IMR-90 (cell line): Measurements from ENCODE around the gene CRACR2B. TPM values are rescaled to one million over a fixed set of nuclear protein-coding genes. Genes with fewer than 3 reads are reported as not detected.
A peak's percentile ranks its signal among the peaks of the same experiment; 100 is the strongest.

Experiments
- ATAC-seq: fragments of 200-7000 bp; cut with Tn5 transposase; 2 replicates; pipeline ENCODE4 v1.9.1; 2020; ENCODE audit warnings: low read depth, mild to moderate bottlenecking, moderate library complexity
- BruUV-seq: library from RNA; stranded (reverse); fragments of 400-500 nt; replicated peaks from 2 replicates; lab custom pipeline; 2021; lab: Mats Ljungman, UMichigan
- CTCF ChIA-PET: fragments of 300-600 bp; formaldehyde crosslinking; extraction: SDS; loops from one replicate; lab custom pipeline; 2021; ENCODE audit warnings: antibody characterized with exemption; lab: Yijun Ruan, JAX
- POLR2A ChIA-PET: fragments of 300-600 bp; sonication (Branson Sonifier 250); formaldehyde crosslinking; loops from one replicate; lab custom pipeline; 2022; ENCODE audit warnings: antibody characterized with exemption; ENCODE audit not compliant: unreplicated experiment; lab: Charles Lee
- DNase-seq: peaks from one replicate; pipeline ENCODE4 v3.0.0; 2013
- H2AFZ ChIP-seq: replicated peaks from 2 replicates; pipeline ENCODE3; 2013; ENCODE audit warnings: low read length, mild to moderate bottlenecking; ENCODE audit not compliant: poor library complexity
- H2AK5ac ChIP-seq: 2 replicates; pipeline ENCODE4 v1.6.1; 2013; ENCODE audit warnings: low read depth, low read length, inconsistent platforms
- H2AK9ac ChIP-seq: replicated peaks from 2 replicates; pipeline ENCODE3; 2013; ENCODE audit warnings: mild to moderate bottlenecking, low read depth, low read length, moderate library complexity; ENCODE audit not compliant: poor library complexity
- H2BK120ac ChIP-seq: 2 replicates; pipeline ENCODE4 v1.6.1; 2013; ENCODE audit warnings: low read depth, low read length, inconsistent platforms
- H2BK15ac ChIP-seq: 3 replicates; pipeline ENCODE4 v1.6.1; 2013; ENCODE audit warnings: low read depth, low read length, inconsistent platforms
- H2BK20ac ChIP-seq: 2 replicates; pipeline ENCODE4 v1.6.1; 2013; ENCODE audit warnings: low read depth, mild to moderate bottlenecking, inconsistent platforms, low read length, moderate library complexity
- H2BK5ac ChIP-seq: 2 replicates; pipeline ENCODE4 v1.6.1; 2013; ENCODE audit warnings: mild to moderate bottlenecking, low read depth, low read length, inconsistent platforms; ENCODE audit not compliant: poor library complexity, severe bottlenecking
- H3K14ac ChIP-seq: replicated peaks from 2 replicates; pipeline ENCODE4 v1.6.1; 2013; ENCODE audit warnings: low read depth, low read length, inconsistent platforms
- H3K18ac ChIP-seq: 2 replicates; pipeline ENCODE4 v1.6.1; 2013; ENCODE audit warnings: low read depth, low read length, control low read depth
- H3K23ac ChIP-seq: 2 replicates; pipeline ENCODE4 v1.6.1; 2013; ENCODE audit warnings: low read depth, low read length, inconsistent platforms
- H3K27ac ChIP-seq: 2 replicates; pipeline ENCODE4 v1.5.1; 2013; ENCODE audit warnings: mild to moderate bottlenecking, control low read depth, low read length; ENCODE audit not compliant: insufficient read depth
- H3K27me3 ChIP-seq: 2 replicates; pipeline ENCODE4 v1.6.1; 2013; ENCODE audit warnings: low read length; ENCODE audit not compliant: control insufficient read depth, insufficient read depth
- H3K36me3 ChIP-seq: 2 replicates; pipeline ENCODE4 v1.6.1; 2013; ENCODE audit warnings: low read length, mixed read lengths; ENCODE audit not compliant: control insufficient read depth, insufficient read depth
- H3K4ac ChIP-seq: 2 replicates; pipeline ENCODE4 v1.6.1; 2013; ENCODE audit warnings: low read depth, low read length, inconsistent platforms
- H3K4me1 ChIP-seq: 2 replicates; pipeline ENCODE4 v1.6.1; 2013; ENCODE audit warnings: low read length, mixed read lengths; ENCODE audit not compliant: control insufficient read depth, insufficient read depth
- H3K4me2 ChIP-seq: 2 replicates; pipeline ENCODE4 v1.6.1; 2013; ENCODE audit warnings: low read depth, mild to moderate bottlenecking, control low read depth, low read length, moderate library complexity
- H3K4me3 ChIP-seq: 2 replicates; pipeline ENCODE4 v1.5.1; 2013; ENCODE audit warnings: low read depth, mild to moderate bottlenecking, control low read depth, low read length, moderate library complexity; ENCODE audit not compliant: insufficient read depth
- H3K56ac ChIP-seq: 2 replicates; pipeline ENCODE4 v1.6.1; 2013; ENCODE audit warnings: low read length, inconsistent platforms; ENCODE audit not compliant: insufficient read depth; ENCODE audit errors: extremely low read depth
- H3K79me1 ChIP-seq, 2 experiments: 2 replicates each; pipeline ENCODE4 v1.6.1; 2013; ENCODE audit warnings: low read length in 2 of 2, inconsistent platforms in 1 of 2, low read depth in 1 of 2
- H3K9ac ChIP-seq: 2 replicates; pipeline ENCODE4 v1.6.1; 2013; ENCODE audit warnings: low read depth, low read length, control low read depth
- H3K9me1 ChIP-seq: 2 replicates; pipeline ENCODE4 v1.6.1; 2013; ENCODE audit warnings: low read length, inconsistent platforms; ENCODE audit not compliant: insufficient read depth
- H3K9me3 ChIP-seq: 2 replicates; pipeline ENCODE4 v1.6.1; 2013; ENCODE audit warnings: low read length; ENCODE audit not compliant: control insufficient read depth, insufficient read depth
- H4K20me1 ChIP-seq: 2 replicates; pipeline ENCODE4 v1.6.1; 2013; ENCODE audit warnings: low read length, inconsistent platforms; ENCODE audit not compliant: insufficient read depth
- H4K5ac ChIP-seq: 2 replicates; pipeline ENCODE4 v1.6.1; 2013; ENCODE audit warnings: mild to moderate bottlenecking, low read depth, low read length, control low read depth
- H4K8ac ChIP-seq, 2 experiments: 2 replicates each; pipeline ENCODE4 v1.6.1; 2013; ENCODE audit warnings: low read depth in 2 of 2, low read length in 2 of 2, control low read depth in 1 of 2, inconsistent platforms in 1 of 2
- H4K91ac ChIP-seq: 2 replicates; pipeline ENCODE4 v1.6.1; 2013; ENCODE audit warnings: low read depth, low read length, inconsistent platforms; ENCODE audit not compliant: insufficient read depth
- BHLHE40 ChIP-seq: fragments of 150-350 bp; IDR thresholded peaks from 2 replicates; pipeline ENCODE4 v1.6.1; 2016; ENCODE audit warnings: mild to moderate bottlenecking, low read depth, low read length
- CEBPB ChIP-seq: IDR thresholded peaks from 2 replicates; pipeline ENCODE4 v1.6.1; 2012; ENCODE audit warnings: low read depth, low read length, improper control_type of control experiment
- MAZ ChIP-seq: IDR thresholded peaks from 2 replicates; pipeline ENCODE4 v1.6.1; 2012; ENCODE audit warnings: low read depth, mild to moderate bottlenecking, low read length, improper control_type of control experiment, moderate library complexity, borderline replicate concordance
- NFE2L2 ChIP-seq: fragments of 150-350 bp; IDR thresholded peaks from 2 replicates; pipeline ENCODE4 v1.6.1; 2016; ENCODE audit warnings: low read depth, mild to moderate bottlenecking, low read length
- RFX5 ChIP-seq: IDR thresholded peaks from 2 replicates; pipeline ENCODE4 v1.8.0; 2012; ENCODE audit warnings: low read depth, mild to moderate bottlenecking, low read length, moderate library complexity
- WGBS, 2 experiments: methylation state at CpG; one replicate each; pipeline versions ENCODE4 v1.1.5 to v1.1.7; 2013; ENCODE audit warnings: missing lambda C conversion rate in 2 of 2; ENCODE audit not compliant: insufficient read length in 1 of 2; ENCODE audit errors: extremely low coverage in 2 of 2; 5-methylcytosine and 5-hydroxymethylcytosine counted together
- dilution Hi-C: fragments of 300-500 bp; cut with HindIII; formaldehyde crosslinking; loops from one replicate; pipeline ENCODE4 v1.14.3; 2018; ENCODE audit warnings: low sequenced_read_pairs; ENCODE audit not compliant: unreplicated experiment
- in situ Hi-C: fragments of 300-500 bp; cut with MboI; formaldehyde crosslinking; loops from 3 replicates; pipeline ENCODE4 v1.14.3; 2019; ENCODE audit warnings: low sequenced_read_pairs, inconsistent platforms, mixed read lengths
- intact Hi-C: fragments of 100-400 bp; cut with micrococcal nuclease; formaldehyde crosslinking; loops from 2 replicates; pipeline ENCODE4 v1.10.0; 2022
- polyA plus RNA-seq, 3 experiments: library from polyadenylated mRNA; depleted of rRNA; stranded (reverse); fragments of >200 nt; gene quantifications; 2 replicates each; pipeline ENCODE4 v1.2.3, GENCODE V29; 2012; ENCODE audit warnings: low replicate concordance in 1 of 3
- total RNA-seq: library from RNA; depleted of rRNA; stranded (reverse); fragments of >200 nt; gene quantifications from 2 replicates; pipeline ENCODE4 v1.2.3, GENCODE V29; 2012

Gene CRACR2B
- total and polyA plus RNA-seq, 2 of the 4 experiments (the other 2 are of a cell fraction) = 0.54 to 2.5 TPM

GRCh38 chr11:845872-846495 lies 18.3 kb downstream of the CRACR2B start:
- peak overlapping the region; percentile 90 for H3K23ac ChIP-seq
- H3K14ac ChIP-seq = peak overlapping the region; percentile 99
- H3K4me3 ChIP-seq = no peak overlapping the region
- H4K5ac ChIP-seq = peak overlapping the region; percentile 92
- peak overlapping the region; percentile 70; the same call in 1 of the 2 replicates for H3K56ac ChIP-seq
- DNase-seq (no peak), ATAC-seq (no peak)
- peaks cover 4% of the 10 kb centered on the region; the same call in 1 of the 2 replicates for H3K36me3 ChIP-seq
- H4K91ac ChIP-seq = peak overlapping the region; percentile 93
- H3K4me2 ChIP-seq = peak overlapping the region; percentile 92
- H3K9ac ChIP-seq = peak overlapping the region; percentile 80
- peak overlapping the region; percentile 90 for H3K18ac ChIP-seq
- intact Hi-C loops (loop anchor here (10.0 kb wide), 1 partner anchor 209 kb away; no protein-coding TSS in a partner anchor), dilution Hi-C loops (no loop called here), in situ Hi-C loops (no loop called here)
- H3K9me3 ChIP-seq = no peaks in the 10 kb centered on the region
- H3K9me1 ChIP-seq = peaks cover 15% of the 10 kb centered on the region
- peak overlapping the region; percentile 98 for H3K27ac ChIP-seq
- peak overlapping the region; percentile 54 for H2AFZ ChIP-seq
- H3K79me1 ChIP-seq = peaks cover 23 to 68% of the 10 kb centered on the region in 2 experiments; a peak in 3 of 4 replicates
- H3K27me3 ChIP-seq = no peaks in the 10 kb centered on the region
- BruUV-seq = no TSS peak
- peaks cover 41% of the 10 kb centered on the region for H3K4me1 ChIP-seq
- H2AK9ac ChIP-seq = peak overlapping the region; percentile 100
- H2BK15ac ChIP-seq = peak overlapping the region; percentile 42; the same call in 1 of the 3 replicates
- ChIA-PET CTCF (no interaction called here), POLR2A (no interaction called here)
- H2BK120ac ChIP-seq = peak overlapping the region; percentile 95
- H3K4ac ChIP-seq = peak overlapping the region; percentile 96
- peak overlapping the region; percentile 100 for H2AK5ac ChIP-seq
- H2BK5ac ChIP-seq = peak overlapping the region; percentile 100
- 29% methylated on average over 4 of the region's 8 CpGs; no CpG with 5 or more reads in 1 of the 2 experiments for WGBS, 2 experiments
- no peak for TF ChIP-seq CEBPB
- TF ChIP-seq MAZ = peak; percentile 49; the same call in 1 of the 2 replicates
- TF ChIP-seq BHLHE40 = no peak
- TF ChIP-seq RFX5 = no peak
- no peak for TF ChIP-seq NFE2L2
- H2BK20ac ChIP-seq = peak overlapping the region; percentile 92
- peak overlapping the region; percentile 32 to 91; a peak in 2 of 4 replicates for H4K8ac ChIP-seq
- H4K20me1 ChIP-seq = peaks cover 43% of the 10 kb centered on the region
